Transverse colon (tissue), 4 donors: ENCODE results near the gene ESYT3. TPM values are rescaled to one million over a fixed set of nuclear protein-coding genes. Genes with fewer than 3 reads are reported as not detected.
"Not testable (repeated sequence)": the region's sequence is repeated elsewhere in the genome, so short reads cannot be mapped to it uniquely, and the experiment has no call there.

ENCODE experiments used
- DNase-seq: peaks from one replicate; pipeline ENCODE4 v3.0.0-alpha.2; 2019
- H3K27ac ChIP-seq, 4 donors: fragments of 200-600 bp; sonication (generic); 2 replicates each; pipeline ENCODE4 v1.5.1; 2016 to 2018; ENCODE audit warnings: inconsistent platforms in 4 of 4
- H3K27me3 ChIP-seq: fragments of 200-600 bp; sonication (generic); 2 replicates; pipeline ENCODE4 v1.5.1; 2017; ENCODE audit warnings: inconsistent platforms
- H3K36me3 ChIP-seq, 4 donors: fragments of 200-600 bp; sonication (generic); 2 replicates each; pipeline ENCODE4 v1.5.1; 2017 to 2019; ENCODE audit warnings: inconsistent platforms in 4 of 4
- H3K4me1 ChIP-seq, 4 donors: fragments of 200-600 bp; sonication (generic); 2 replicates each; pipeline ENCODE4 v1.5.1; 2017 to 2020; ENCODE audit warnings: inconsistent platforms in 4 of 4
- H3K4me3 ChIP-seq, 4 donors: fragments of 200-600 bp; sonication (generic); 1 replicate in 1 of 4; 2 replicates in 3 of 4; pipeline versions ENCODE4 v1.5.1 to v1.6.1; 2017 to 2019; ENCODE audit warnings: inconsistent platforms in 4 of 4
- H3K9me3 ChIP-seq, 2 donors: fragments of 200-600 bp; sonication (generic); 2 replicates each; pipeline ENCODE4 v1.5.1; 2017 to 2019; ENCODE audit warnings: inconsistent platforms in 2 of 2
- EP300 ChIP-seq: sonication (generic); formaldehyde crosslinking; IDR thresholded peaks from one replicate; pipeline ENCODE4 v1.6.1; 2017; ENCODE audit warnings: antibody characterized with exemption, low read depth
- POLR2A ChIP-seq: fragments of 450-650 bp; IDR thresholded peaks from one replicate; pipeline ENCODE4 v1.6.1; 2016; ENCODE audit warnings: antibody characterized with exemption, mild to moderate bottlenecking, moderate library complexity
- POLR2AphosphoS5 ChIP-seq, 3 donors: sonication (generic); formaldehyde crosslinking; IDR thresholded peaks; one replicate each; pipeline ENCODE4 v1.6.1; 2016; ENCODE audit warnings: antibody characterized with exemption in 3 of 3
- WGBS, 2 donors: methylation state at CpG; one replicate each; pipeline ENCODE4 v1.1.5; 2018; ENCODE audit warnings: low coverage in 1 of 2; 5-methylcytosine and 5-hydroxymethylcytosine counted together
- in situ Hi-C, 4 donors: fragments of 200-750 bp; cut with MboI; loops; one replicate each; pipeline versions ENCODE4 v1.15.0 to v1.15.1; 2017; ENCODE audit warnings: low sequenced_read_pairs in 3 of 4, low pct_ligation_motif_present in 1 of 4, low pct_unique_long_range_greater_than_20kb in 1 of 4
- intact Hi-C: fragments of 100-400 bp; cut with DNase I; formaldehyde crosslinking; loops from one replicate; pipeline ENCODE4 v1.15.1; 2023; ENCODE audit warnings: low total_unique reads
- total RNA-seq, 4 donors: library from RNA; depleted of rRNA; stranded (reverse); fragments of >200 nt; gene quantifications; one replicate each; pipeline ENCODE4 v1.1.0, GENCODE V29; 2016
- TF ChIP-seq, protein P1 (sequence below), 5 experiments: fragments of 200-600 bp in 3 of 5; fragments of 450-650 bp in 2 of 5; sonication (generic) in 3 of 5; IDR thresholded peaks; 1 replicate in 2 of 5; 2 replicates in 3 of 5; pipeline ENCODE4 v1.5.1; 2016 to 2017; ENCODE audit warnings: antibody characterized with exemption in 5 of 5, inconsistent platforms in 3 of 5, mild to moderate bottlenecking in 2 of 5, moderate library complexity in 1 of 5

Gene ESYT3
- total RNA-seq, 4 donors from 2014 or later, result 0.60 to 6.0 (median 2.8) TPM

DNA sequence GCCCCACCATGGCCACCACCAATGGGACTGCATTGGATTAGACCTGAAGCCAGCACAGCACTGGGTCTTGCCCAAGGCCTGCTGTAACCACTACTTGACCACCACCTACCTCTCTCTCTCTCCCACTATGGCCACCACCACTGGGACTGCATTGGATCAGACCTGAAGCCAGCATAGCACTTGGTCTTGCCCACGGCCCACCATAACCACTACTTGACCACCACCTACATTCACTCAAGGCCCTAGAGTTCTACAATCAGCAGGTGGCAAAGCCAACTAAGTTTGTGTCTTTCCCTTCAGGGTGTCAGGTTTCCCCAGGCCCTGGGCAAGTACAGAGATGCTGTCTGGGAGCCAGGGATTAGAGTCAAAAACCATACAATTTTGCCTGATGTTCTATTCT lies 57.6 kb downstream of the ESYT3 start:
- Histone ChIP-seq H3K27ac (no peak overlapping the region), H3K36me3 (peaks cover 0 to 12% (median 0%) of the 10 kb centered on the region in 4 donors), H3K4me1 (peaks cover 0 to 5% (median 0%) of the 10 kb centered on the region in 4 donors), H3K4me3 (no peak overlapping the region), H3K27me3 (no peaks in the 10 kb centered on the region), H3K9me3 (peaks cover 8 to 11% of the 10 kb centered on the region in 2 donors)
- in situ Hi-C loops, result no loop called here
- intact Hi-C loops, result no loop called here
- TF ChIP-seq, protein P1, sequence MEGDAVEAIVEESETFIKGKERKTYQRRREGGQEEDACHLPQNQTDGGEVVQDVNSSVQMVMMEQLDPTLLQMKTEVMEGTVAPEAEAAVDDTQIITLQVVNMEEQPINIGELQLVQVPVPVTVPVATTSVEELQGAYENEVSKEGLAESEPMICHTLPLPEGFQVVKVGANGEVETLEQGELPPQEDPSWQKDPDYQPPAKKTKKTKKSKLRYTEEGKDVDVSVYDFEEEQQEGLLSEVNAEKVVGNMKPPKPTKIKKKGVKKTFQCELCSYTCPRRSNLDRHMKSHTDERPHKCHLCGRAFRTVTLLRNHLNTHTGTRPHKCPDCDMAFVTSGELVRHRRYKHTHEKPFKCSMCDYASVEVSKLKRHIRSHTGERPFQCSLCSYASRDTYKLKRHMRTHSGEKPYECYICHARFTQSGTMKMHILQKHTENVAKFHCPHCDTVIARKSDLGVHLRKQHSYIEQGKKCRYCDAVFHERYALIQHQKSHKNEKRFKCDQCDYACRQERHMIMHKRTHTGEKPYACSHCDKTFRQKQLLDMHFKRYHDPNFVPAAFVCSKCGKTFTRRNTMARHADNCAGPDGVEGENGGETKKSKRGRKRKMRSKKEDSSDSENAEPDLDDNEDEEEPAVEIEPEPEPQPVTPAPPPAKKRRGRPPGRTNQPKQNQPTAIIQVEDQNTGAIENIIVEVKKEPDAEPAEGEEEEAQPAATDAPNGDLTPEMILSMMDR (IDR thresholded peaks at IDR 0.05), result no peak
- TF ChIP-seq EP300 (no peak), POLR2AphosphoS5 (IDR thresholded peaks at IDR 0.05) (no peak), POLR2A (no peak)
- DNase-seq, result no peak
- 83 to 100% methylated on average over 1 of the region's 1 CpG for WGBS, 2 donors

DNA sequence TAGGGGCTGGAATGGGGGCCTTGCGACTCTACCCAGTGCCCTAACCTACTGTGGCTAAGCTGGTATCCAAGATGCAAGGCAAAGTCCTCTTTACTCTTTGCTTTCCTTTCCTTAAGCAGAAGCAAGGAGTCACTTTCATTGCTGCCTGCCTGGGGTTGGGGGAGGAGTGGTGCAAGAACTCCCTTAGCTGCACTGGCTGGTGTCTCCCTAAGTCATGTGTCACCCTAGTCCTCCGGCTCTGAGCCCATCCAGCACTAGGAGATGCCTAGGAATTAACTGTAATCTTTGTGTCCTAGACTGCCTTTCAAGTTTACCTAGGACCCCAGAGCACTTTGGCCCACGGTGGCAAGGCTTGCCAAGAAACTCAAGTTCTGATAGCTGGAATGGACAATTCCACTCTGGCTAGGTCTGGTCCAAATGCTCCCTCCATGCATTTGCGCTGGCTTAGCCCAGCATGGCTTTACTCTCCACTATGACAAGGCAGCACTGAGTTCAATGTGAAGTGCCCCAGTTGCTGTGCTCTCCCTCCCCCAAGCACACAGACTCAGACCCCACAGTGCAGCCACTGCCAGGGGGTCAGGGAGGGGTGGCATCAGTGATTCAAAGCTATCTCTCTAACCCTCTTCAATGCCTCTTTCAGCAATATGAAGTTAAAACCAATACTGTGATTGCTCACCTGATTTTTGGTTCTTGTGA lies 58.7 kb downstream of the ESYT3 start:
- Histone ChIP-seq H3K27ac (no peak overlapping the region), H3K4me1 (peaks cover 0 to 6% (median 0%) of the 10 kb centered on the region in 4 donors), H3K36me3 (peaks cover 0 to 12% (median 0%) of the 10 kb centered on the region in 4 donors), H3K27me3 (no peaks in the 10 kb centered on the region), H3K9me3 (peaks cover 0 to under 1% of the 10 kb centered on the region in 2 donors), H3K4me3 (no peak overlapping the region)
- 89% methylated on average over 4 of the region's 4 CpGs; no CpG with 5 or more reads in 1 of the 2 donors for WGBS, 2 donors
- TF ChIP-seq, protein P1 (IDR thresholded peaks at IDR 0.05), result no peak
- no peak for TF ChIP-seq EP300
- no peak for TF ChIP-seq POLR2AphosphoS5 (IDR thresholded peaks at IDR 0.05)
- TF ChIP-seq POLR2A, result no peak
- no peak for DNase-seq
- intact Hi-C loops (no loop called here), in situ Hi-C loops (no loop called here)

DNA sequence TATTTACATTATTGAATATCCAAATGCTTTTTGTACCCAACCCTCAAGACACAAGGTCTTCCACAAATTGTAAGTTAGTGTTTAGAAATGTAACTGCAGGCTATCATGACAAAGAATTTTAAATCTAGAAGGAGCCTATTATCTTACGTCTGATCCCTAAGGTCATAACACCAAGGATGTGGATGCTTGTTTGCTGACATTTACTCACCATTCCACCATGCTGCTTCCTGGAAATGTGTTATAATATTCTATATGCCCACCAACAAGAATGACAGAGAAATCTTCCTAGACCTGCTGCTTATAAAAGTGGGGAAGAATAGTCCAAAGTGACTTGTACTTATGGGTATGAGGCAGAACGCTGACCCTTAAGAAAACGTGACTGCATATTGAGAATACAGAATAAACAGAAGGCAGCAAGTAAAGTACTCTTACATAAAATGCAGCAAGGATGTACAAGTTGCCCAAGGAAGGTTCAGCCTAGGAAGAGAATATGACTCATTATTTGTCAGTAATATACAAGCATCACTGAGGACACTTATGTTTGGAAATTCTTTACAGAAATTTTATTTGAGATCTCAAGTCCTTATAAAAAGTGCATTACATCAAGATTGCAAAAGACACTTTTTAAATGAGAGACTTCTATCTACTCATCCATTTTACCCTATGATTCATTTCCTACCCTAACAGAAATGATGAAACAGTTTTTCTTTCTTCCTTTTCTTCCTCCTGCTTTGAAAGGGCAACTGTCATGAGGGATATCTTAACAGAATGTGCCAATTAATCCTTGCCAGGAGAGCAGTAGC lies 59.6 kb downstream of the ESYT3 start:
- intact Hi-C loops (no loop called here), in situ Hi-C loops (no loop called here)
- H3K9me3 ChIP-seq, result no peaks in the 10 kb centered on the region
- DNase-seq, result no peak
- peak overlapping the region in 1 of 4 donors; percentile 24 for H3K27ac ChIP-seq
- no peak for TF ChIP-seq EP300
- TF ChIP-seq POLR2AphosphoS5 (IDR thresholded peaks at IDR 0.05), result no peak
- no peak overlapping the region for H3K4me3 ChIP-seq
- peaks cover 0 to 17% (median 0%) of the 10 kb centered on the region in 4 donors for H3K36me3 ChIP-seq
- WGBS, 2 donors, result 78 to 79% methylated on average over 3 of the region's 3 CpGs
- peaks cover 0 to 6% (median 0%) of the 10 kb centered on the region in 4 donors for H3K4me1 ChIP-seq
- H3K27me3 ChIP-seq, result no peaks in the 10 kb centered on the region

DNA sequence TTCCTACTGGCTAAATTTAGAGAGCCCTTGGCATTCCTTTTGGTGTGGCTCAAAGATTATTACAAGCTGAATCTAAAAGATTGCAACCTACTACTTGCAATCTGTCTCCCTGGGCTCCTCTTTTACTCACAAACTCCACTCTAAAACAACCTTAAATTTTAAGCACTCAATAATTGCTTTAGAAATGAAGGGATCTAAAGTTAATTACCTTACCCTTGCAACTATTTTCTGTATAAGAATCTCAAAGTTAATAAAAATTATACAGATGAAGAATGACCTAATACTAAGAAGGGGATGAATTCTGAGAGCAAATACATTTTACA lies 60.2 kb downstream of the ESYT3 start:
- Histone ChIP-seq H3K27ac (peak overlapping the region in 1 of 4 donors; percentile 24), H3K4me1 (peaks cover 0 to 6% (median 0%) of the 10 kb centered on the region in 4 donors), H3K27me3 (no peaks in the 10 kb centered on the region), H3K36me3 (peaks cover 0 to 23% (median 0%) of the 10 kb centered on the region in 4 donors), H3K9me3 (no peaks in the 10 kb centered on the region), H3K4me3 (no peak overlapping the region)
- in situ Hi-C loops, result no loop called here
- TF ChIP-seq POLR2AphosphoS5 (IDR thresholded peaks at IDR 0.05) (no peak), POLR2A (no peak), EP300 (no peak)
- TF ChIP-seq, protein P1 (IDR thresholded peaks at IDR 0.05), result no peak
- no peak for DNase-seq
- intact Hi-C loops, result no loop called here

DNA sequence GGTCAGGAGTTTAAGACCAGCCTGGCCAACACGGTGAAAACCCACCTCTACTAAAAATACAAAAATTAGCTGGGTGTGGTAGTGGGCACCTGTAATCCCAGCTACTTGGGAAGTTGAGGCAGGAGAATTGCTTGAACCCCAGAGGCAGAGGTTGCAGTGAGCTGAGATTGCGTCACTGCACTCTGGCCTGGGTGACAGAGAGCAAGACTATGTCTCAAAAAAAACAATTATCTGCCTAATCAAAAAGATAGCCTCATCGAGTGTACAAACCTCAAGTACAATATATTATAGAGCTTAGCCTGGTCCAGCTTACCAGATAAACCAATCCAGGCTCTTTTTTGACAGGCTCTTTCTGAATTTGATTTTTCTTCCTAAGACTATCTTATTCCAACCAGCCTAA lies 61.2 kb downstream of the ESYT3 start:
- not testable (repeated sequence) for H3K27ac ChIP-seq, DNase-seq

More for the DNA sequence above, 61.2 kb downstream of the ESYT3 start:
- H3K4me1 ChIP-seq, H3K9me3 ChIP-seq, H3K27me3 ChIP-seq, intact Hi-C loops, H3K4me3 ChIP-seq, in situ Hi-C loops: not testable (repeated sequence)
- H3K36me3 ChIP-seq, result peaks cover 0 to 32% (median under 1%) of the 10 kb centered on the region in 4 donors
- 80 to 95% methylated on average over 3 of the region's 3 CpGs for WGBS, 2 donors
